HEK293T (cell line): ENCODE results near the gene PPFIA2.
"Not testable (repeated sequence)": the region's sequence is repeated elsewhere in the genome, so short reads cannot be mapped to it uniquely, and the experiment has no call there.

Experiments used
- CTCF ChIA-PET: fragments of 350-600 bp; formaldehyde crosslinking; extraction: SDS; loops from one replicate; lab custom pipeline; 2021; ENCODE audit warnings: antibody characterized with exemption, inconsistent platforms; lab: Yijun Ruan, JAX
- POLR2A ChIA-PET: fragments of 350-600 bp; formaldehyde crosslinking; extraction: SDS; loops from one replicate; lab custom pipeline; 2020; ENCODE audit warnings: antibody characterized with exemption, inconsistent platforms; lab: Yijun Ruan, JAX
- DNase-seq: peaks from one replicate; pipeline ENCODE4 v3.0.0; 2012; ENCODE audit warnings: mixed read lengths; ENCODE audit errors: extremely low spot score
- ARNT ChIP-seq: fragments of 450-650 bp; IDR thresholded peaks from 2 replicates; pipeline ENCODE4 v1.6.1; 2017; ENCODE audit warnings: mild to moderate bottlenecking
- BHLHE40 ChIP-seq: fragments of 450-650 bp; IDR thresholded peaks from 2 replicates; pipeline ENCODE4 v1.6.1; 2016; ENCODE audit warnings: mild to moderate bottlenecking, moderate library complexity, borderline replicate concordance
- CTBP1 ChIP-seq: fragments of 450-650 bp; IDR thresholded peaks from 2 replicates; pipeline ENCODE4 v1.6.1; 2016; ENCODE audit warnings: borderline replicate concordance
- ELF4 ChIP-seq: fragments of 450-650 bp; IDR thresholded peaks from 2 replicates; pipeline ENCODE4 v1.6.1; 2017; ENCODE audit warnings: antibody characterized with exemption
- FOXA1 ChIP-seq: fragments of 450-650 bp; IDR thresholded peaks from 2 replicates; pipeline ENCODE4 v1.6.1; 2016; ENCODE audit warnings: mild to moderate bottlenecking
- FOXK2 ChIP-seq: fragments of 450-650 bp; IDR thresholded peaks from 2 replicates; pipeline ENCODE4 v1.6.1; 2016; ENCODE audit warnings: mild to moderate bottlenecking
- FOXM1 ChIP-seq: fragments of 450-650 bp; IDR thresholded peaks from 2 replicates; pipeline ENCODE4 v1.6.1; 2017; ENCODE audit warnings: mild to moderate bottlenecking, borderline replicate concordance
- HDGF ChIP-seq: fragments of 450-650 bp; IDR thresholded peaks from 2 replicates; pipeline ENCODE4 v1.6.1; 2017; ENCODE audit warnings: antibody characterized with exemption, borderline replicate concordance
- L3MBTL2 ChIP-seq: fragments of 450-650 bp; conservative IDR thresholded peaks from 2 replicates; pipeline ENCODE4 v1.6.1; 2016; ENCODE audit warnings: mild to moderate bottlenecking
- LEF1 ChIP-seq: fragments of 450-650 bp; IDR thresholded peaks from 2 replicates; pipeline ENCODE4 v1.6.1; 2017; ENCODE audit warnings: mild to moderate bottlenecking, borderline replicate concordance
- NFRKB ChIP-seq: fragments of 450-650 bp; IDR thresholded peaks from 2 replicates; pipeline ENCODE4 v1.6.1; 2016; ENCODE audit warnings: mild to moderate bottlenecking, moderate library complexity
- SP1 ChIP-seq: fragments of 450-650 bp; IDR thresholded peaks from 2 replicates; pipeline ENCODE4 v1.6.1; 2017
- SUZ12 ChIP-seq: fragments of 450-650 bp; IDR thresholded peaks from 2 replicates; pipeline ENCODE4 v1.6.1; 2016; ENCODE audit warnings: mild to moderate bottlenecking
- TARDBP ChIP-seq: fragments of 450-650 bp; IDR thresholded peaks from 2 replicates; pipeline ENCODE4 v1.6.1; 2016
- ZNF384 ChIP-seq: fragments of 450-650 bp; IDR thresholded peaks from 2 replicates; pipeline ENCODE4 v1.6.1; 2016
- TF ChIP-seq, protein P1 (sequence below): fragments of 450-650 bp; IDR thresholded peaks from 2 replicates; pipeline ENCODE4 v1.6.1; 2016

The PPFIA2 gene

DNA sequence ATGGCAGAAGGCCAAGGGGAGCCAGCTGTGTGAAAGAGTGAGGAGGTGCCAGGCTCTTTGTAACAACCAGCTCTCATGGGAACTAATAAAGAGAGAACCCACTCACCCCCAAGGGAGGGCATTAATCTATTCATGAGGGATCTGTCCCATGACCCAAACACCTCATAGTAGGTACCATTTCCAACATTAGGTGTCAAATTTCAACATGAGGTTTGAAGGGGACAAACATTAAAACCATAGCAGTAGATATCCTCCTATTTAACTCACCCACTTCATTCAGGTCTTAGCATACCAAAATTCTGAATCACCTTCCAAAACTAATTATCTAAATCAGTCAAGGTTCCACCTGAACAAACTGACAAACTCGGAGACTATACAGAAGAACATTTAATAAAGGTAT is 75.3 kb downstream of the PPFIA2 start:
- no peak for DNase-seq
- ChIA-PET CTCF (no interaction called here), POLR2A (no interaction called here)
- TF ChIP-seq HDGF: no peak
- no peak for TF ChIP-seq FOXM1
- TF ChIP-seq FOXA1: no peak
- no peak for TF ChIP-seq ELF4
- TF ChIP-seq ARNT: no peak
- no peak for TF ChIP-seq TARDBP
- no peak for TF ChIP-seq SUZ12
- TF ChIP-seq ZNF384: no peak
- TF ChIP-seq L3MBTL2: no peak

DNA sequence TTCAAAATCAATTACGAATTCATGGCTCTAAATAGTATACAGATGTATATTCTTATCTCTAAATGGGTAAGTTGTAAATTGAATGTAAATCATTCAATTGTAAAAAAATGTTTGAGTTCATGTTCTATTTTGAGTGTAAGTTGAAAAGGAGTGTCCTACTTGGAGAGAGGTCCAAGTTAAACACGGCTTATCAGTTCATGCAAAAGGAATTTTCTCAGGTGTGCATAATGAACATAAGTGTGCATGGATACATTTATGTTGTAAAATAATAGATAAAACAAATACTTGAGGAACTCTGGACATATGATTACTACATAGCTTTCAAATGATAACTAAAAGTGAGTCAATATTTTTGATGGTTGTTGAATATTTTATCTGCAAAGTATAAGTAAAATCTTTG is 79.5 kb downstream of the PPFIA2 start:
- CTCF ChIA-PET: no interaction called here

DNA sequence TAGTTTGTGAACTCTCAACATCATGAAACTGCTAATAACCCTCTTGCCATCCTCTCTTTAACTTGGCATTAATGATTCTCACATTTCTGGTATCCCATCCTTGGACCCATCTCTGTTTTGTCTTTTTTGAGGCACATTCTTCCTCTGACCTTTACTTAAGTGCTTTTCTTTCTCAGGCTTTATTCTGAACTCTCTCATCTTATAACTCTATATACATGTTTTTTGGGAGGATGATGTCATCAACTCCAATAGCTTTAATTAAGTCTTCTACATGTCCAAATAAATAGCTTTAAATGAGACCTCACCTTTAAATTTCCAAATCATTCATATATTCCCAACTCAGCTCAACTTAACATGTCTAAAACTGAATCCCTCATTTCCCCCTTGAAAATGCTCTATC is 88.4 kb downstream of the PPFIA2 start:
- no peak for TF ChIP-seq FOXA1
- TF ChIP-seq FOXK2: no peak
- no peak for TF ChIP-seq ARNT
- no peak for TF ChIP-seq CTBP1
- TF ChIP-seq, protein P1, sequence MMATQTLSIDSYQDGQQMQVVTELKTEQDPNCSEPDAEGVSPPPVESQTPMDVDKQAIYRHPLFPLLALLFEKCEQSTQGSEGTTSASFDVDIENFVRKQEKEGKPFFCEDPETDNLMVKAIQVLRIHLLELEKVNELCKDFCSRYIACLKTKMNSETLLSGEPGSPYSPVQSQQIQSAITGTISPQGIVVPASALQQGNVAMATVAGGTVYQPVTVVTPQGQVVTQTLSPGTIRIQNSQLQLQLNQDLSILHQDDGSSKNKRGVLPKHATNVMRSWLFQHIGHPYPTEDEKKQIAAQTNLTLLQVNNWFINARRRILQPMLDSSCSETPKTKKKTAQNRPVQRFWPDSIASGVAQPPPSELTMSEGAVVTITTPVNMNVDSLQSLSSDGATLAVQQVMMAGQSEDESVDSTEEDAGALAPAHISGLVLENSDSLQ: no peak
- CTCF ChIA-PET: no interaction called here
- POLR2A ChIA-PET: no interaction called here
- no peak for DNase-seq

More for the DNA sequence above, 79.5 kb downstream of the PPFIA2 start:
- no peak for DNase-seq
- TF ChIP-seq L3MBTL2 (no peak), CTBP1 (no peak), ARNT (no peak), FOXK2 (no peak), BHLHE40 (no peak)
- POLR2A ChIA-PET: no interaction called here

DNA sequence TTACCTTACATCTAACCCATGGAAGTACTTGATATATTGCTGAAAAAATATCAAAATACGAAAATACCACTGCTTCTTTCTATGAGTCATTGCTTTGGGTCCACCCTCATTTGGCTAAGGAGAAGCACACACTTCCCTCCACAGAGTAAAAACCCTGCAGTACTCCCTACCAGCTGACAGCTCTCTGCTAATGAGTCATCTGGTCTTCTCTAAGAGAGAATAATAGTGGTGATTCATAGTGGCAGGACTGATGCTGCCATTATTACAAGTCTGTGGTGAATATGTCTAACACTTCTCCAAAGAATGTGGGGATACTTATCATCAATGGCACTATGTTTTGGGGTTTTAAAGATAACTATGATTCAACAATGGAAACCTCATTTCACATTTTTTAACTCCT is 90.7 kb downstream of the PPFIA2 start:
- TF ChIP-seq ELF4: no peak
- TF ChIP-seq SP1: no peak
- no peak for TF ChIP-seq ZNF384
- TF ChIP-seq NFRKB: no peak
- TF ChIP-seq ARNT: no peak
- no peak for TF ChIP-seq FOXA1
- TF ChIP-seq, protein P1: no peak
- no peak for TF ChIP-seq FOXK2
- no peak for TF ChIP-seq LEF1
- no peak for TF ChIP-seq BHLHE40
- no peak for TF ChIP-seq L3MBTL2
- no peak for TF ChIP-seq TARDBP
- no peak for TF ChIP-seq FOXM1
- TF ChIP-seq CTBP1: no peak
- TF ChIP-seq HDGF: no peak
- TF ChIP-seq SUZ12: no peak
- CTCF ChIA-PET: no interaction called here
- POLR2A ChIA-PET: no interaction called here
- DNase-seq: no peak

DNA sequence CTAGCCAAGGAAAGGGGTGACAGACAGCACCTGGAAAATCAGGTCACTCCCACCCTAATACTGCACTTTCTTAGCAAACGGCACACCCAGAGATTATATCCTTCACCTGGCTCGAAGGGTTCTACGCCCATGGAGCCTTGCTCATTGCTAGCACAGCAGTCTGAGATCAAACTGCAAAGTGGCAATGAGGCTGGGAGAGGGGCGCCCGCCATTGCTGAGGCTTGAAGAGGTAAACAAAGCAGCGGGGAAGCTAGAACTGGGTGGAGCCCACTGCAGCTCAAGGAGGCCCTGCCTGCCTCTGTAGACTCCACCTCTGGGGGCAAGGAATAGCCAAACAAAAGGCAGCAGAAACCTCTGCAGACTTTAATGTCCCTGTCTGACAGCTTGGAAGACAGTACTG is 99.8 kb downstream of the PPFIA2 start:
- CTCF ChIA-PET, DNase-seq, POLR2A ChIA-PET: not testable (repeated sequence)

DNA sequence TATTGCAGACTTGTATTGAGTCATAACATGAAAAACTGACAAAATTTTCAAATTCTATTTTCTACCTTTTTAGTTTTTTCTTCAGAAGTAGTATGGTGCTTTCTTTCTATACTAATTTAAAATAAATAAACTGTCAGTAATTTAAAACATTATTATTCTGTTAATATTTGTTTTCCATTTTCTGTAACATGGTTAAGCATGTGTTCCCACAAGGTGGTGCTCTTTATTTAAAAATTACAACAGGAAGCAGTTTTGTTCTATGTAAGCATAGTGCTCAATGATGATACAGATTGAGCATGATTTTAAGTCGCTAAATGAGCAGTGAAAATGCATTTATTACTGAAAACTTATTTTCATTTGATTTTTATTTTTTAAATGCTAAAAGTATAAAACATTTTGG is 114.6 kb downstream of the PPFIA2 start:
- ChIA-PET POLR2A (no interaction called here), CTCF (no interaction called here)
- TF ChIP-seq BHLHE40 (no peak), FOXM1 (no peak), FOXK2 (no peak), SUZ12 (no peak), HDGF (no peak), CTBP1 (no peak), NFRKB (no peak), ARNT (no peak), TARDBP (no peak), L3MBTL2 (no peak), LEF1 (no peak), SP1 (no peak), ELF4 (no peak), ZNF384 (no peak), FOXA1 (no peak)
- TF ChIP-seq, protein P1: no peak
- peak; percentile 19 for DNase-seq

DNA sequence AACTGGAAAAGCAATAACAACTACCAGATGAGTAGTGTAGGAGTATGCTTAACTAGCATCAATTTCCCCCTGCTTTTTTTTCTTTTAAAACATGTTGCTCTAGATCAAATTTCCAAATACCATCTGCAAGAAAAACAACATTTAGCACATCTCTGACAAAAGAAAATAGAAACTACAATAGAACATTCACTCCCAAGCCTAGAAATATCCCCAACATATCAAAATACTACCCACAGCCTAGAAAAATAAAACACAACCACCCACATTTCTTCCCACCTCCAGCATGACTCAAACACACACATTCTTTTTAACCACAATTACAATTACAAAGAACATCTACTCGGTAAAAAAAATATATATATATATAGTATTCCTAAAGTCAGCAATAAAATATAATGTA is 120.0 kb downstream of the PPFIA2 start:
- no peak for DNase-seq
- POLR2A ChIA-PET: no interaction called here
- CTCF ChIA-PET: no interaction called here
- TF ChIP-seq SP1 (no peak), SUZ12 (no peak), FOXK2 (no peak), BHLHE40 (no peak), ZNF384 (no peak), HDGF (no peak)
